Peyer's patch (tissue), 4 donors: ENCODE data around the gene FHL1. TPM values are rescaled to one million over a fixed set of nuclear protein-coding genes. Genes with fewer than 3 reads are reported as not detected.

Experiments
- DNase-seq, 3 donors: peaks; one replicate each; pipeline ENCODE4 v3.0.0-alpha.2; 2017 to 2019
- H3K27ac ChIP-seq, 4 donors: fragments of 200-600 bp; sonication (generic); one replicate each; pipeline ENCODE4 v1.5.1; 2016 to 2019
- H3K27me3 ChIP-seq, 2 donors: fragments of 200-600 bp; sonication (generic); one replicate each; pipeline ENCODE4 v1.5.1; 2019
- H3K36me3 ChIP-seq, 3 donors: fragments of 200-600 bp; sonication (generic); one replicate each; pipeline ENCODE4 v1.5.1; 2016 to 2019
- H3K4me1 ChIP-seq, 4 donors: fragments of 200-600 bp; sonication (generic); one replicate each; pipeline ENCODE4 v1.5.1; 2016 to 2019
- H3K4me3 ChIP-seq, 4 donors: fragments of 200-600 bp; sonication (generic); 1 replicate in 3 of 4; 2 replicates in 1 of 4; pipeline ENCODE4 v1.5.1; 2016 to 2019; ENCODE audit warnings: mild to moderate bottlenecking in 1 of 4
- H3K9me3 ChIP-seq, 4 donors: fragments of 200-600 bp; sonication (generic); one replicate each; pipeline ENCODE4 v1.5.1; 2016 to 2019; ENCODE audit warnings: mild to moderate bottlenecking in 1 of 4
- POLR2A ChIP-seq, 2 donors: fragments of 450-650 bp; IDR thresholded peaks; one replicate each; pipeline ENCODE4 v1.5.1; 2017; ENCODE audit warnings: antibody characterized with exemption in 2 of 2, mild to moderate bottlenecking in 2 of 2, moderate library complexity in 2 of 2
- total RNA-seq, 4 donors: library from RNA; depleted of rRNA; stranded (reverse); fragments of >200 nt; gene quantifications; one replicate each; pipeline ENCODE4 v1.1.0, GENCODE V29; 2016
- TF ChIP-seq, protein P1 (sequence below), 6 experiments: fragments of 450-650 bp in 4 of 6; fragments of 200-600 bp in 2 of 6; sonication (generic) in 1 of 6; IDR thresholded peaks; one replicate each; pipeline ENCODE4 v1.5.1; 2017 to 2019; ENCODE audit warnings: antibody characterized with exemption in 6 of 6, mild to moderate bottlenecking in 3 of 6, moderate library complexity in 1 of 6

FHL1 gene
- total RNA-seq, 4 donors from 2014 or later = 33.8 to 302 (median 120) TPM

DNA sequence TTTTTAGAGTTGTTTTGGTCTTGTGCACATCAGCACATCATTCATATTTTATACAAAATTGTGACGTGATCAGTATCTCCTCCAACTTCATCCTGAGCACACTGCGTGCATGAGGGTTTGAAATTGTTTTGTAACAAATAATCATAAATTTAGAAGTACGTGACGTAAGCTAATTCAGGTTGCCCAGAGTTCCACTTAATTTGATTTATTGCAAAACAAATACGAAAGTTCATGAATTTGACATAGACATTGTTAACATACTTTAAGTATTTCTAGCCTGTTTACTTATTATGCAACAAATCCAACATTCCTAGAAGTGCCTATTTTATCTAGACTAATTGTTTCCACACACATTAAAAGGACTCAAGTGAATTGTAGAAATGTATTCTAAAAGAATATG is 55.6 kb downstream of the FHL1 start:
- H3K9me3 ChIP-seq = no peaks in the 10 kb centered on the region
- TF ChIP-seq, protein P1, sequence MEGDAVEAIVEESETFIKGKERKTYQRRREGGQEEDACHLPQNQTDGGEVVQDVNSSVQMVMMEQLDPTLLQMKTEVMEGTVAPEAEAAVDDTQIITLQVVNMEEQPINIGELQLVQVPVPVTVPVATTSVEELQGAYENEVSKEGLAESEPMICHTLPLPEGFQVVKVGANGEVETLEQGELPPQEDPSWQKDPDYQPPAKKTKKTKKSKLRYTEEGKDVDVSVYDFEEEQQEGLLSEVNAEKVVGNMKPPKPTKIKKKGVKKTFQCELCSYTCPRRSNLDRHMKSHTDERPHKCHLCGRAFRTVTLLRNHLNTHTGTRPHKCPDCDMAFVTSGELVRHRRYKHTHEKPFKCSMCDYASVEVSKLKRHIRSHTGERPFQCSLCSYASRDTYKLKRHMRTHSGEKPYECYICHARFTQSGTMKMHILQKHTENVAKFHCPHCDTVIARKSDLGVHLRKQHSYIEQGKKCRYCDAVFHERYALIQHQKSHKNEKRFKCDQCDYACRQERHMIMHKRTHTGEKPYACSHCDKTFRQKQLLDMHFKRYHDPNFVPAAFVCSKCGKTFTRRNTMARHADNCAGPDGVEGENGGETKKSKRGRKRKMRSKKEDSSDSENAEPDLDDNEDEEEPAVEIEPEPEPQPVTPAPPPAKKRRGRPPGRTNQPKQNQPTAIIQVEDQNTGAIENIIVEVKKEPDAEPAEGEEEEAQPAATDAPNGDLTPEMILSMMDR (IDR thresholded peaks at IDR 0.05) = no peak
- no peak for TF ChIP-seq POLR2A (IDR thresholded peaks at IDR 0.05)
- H3K27me3 ChIP-seq = no peaks in the 10 kb centered on the region
- H3K4me3 ChIP-seq = no peak overlapping the region
- H3K27ac ChIP-seq = peak overlapping the region in 2 of 4 donors; percentile 69 to 75
- H3K36me3 ChIP-seq = peaks cover 0 to 4% (median 0%) of the 10 kb centered on the region in 3 donors
- H3K4me1 ChIP-seq = peaks cover 0 to 12% (median 0%) of the 10 kb centered on the region in 4 donors
- no peak for DNase-seq

- Histone ChIP-seq H3K27me3 (no peaks in the 10 kb centered on the region), H3K4me1 (peaks cover 0 to 12% (median 0%) of the 10 kb centered on the region in 4 donors), H3K4me3 (no peak overlapping the region), H3K27ac (peak overlapping the region in 2 of 4 donors; percentile 69 to 75), H3K36me3 (peaks cover 0 to 4% (median 0%) of the 10 kb centered on the region in 3 donors), H3K9me3 (no peaks in the 10 kb centered on the region)
- TF ChIP-seq, protein P1 (IDR thresholded peaks at IDR 0.05) = no peak
- TF ChIP-seq POLR2A (IDR thresholded peaks at IDR 0.05) = no peak
- DNase-seq = no peak
Measured at GRCh38 chrX:136203438-136203837, 56.1 kb downstream of the FHL1 start.

- peak overlapping the region in 3 of 4 donors; percentile 43 to 75 (median 69) for H3K27ac ChIP-seq
- TF ChIP-seq POLR2A (IDR thresholded peaks at IDR 0.05) = no peak
- TF ChIP-seq, protein P1 (IDR thresholded peaks at IDR 0.05) = no peak
- no peak for DNase-seq
Measured at GRCh38 chrX:136203951-136204350, 56.6 kb downstream of the FHL1 start.

GRCh38 chrX:136204571-136204970 is 57.2 kb downstream of the FHL1 start:
- peaks cover 0 to 12% (median 0%) of the 10 kb centered on the region in 4 donors for H3K4me1 ChIP-seq
- TF ChIP-seq, protein P1 (IDR thresholded peaks at IDR 0.05) = no peak
- TF ChIP-seq POLR2A (IDR thresholded peaks at IDR 0.05) = no peak
- peak in 1 of 3 donors; percentile 70 for DNase-seq
- H3K9me3 ChIP-seq = no peaks in the 10 kb centered on the region
- peak overlapping the region in 1 of 4 donors; percentile 34 for H3K4me3 ChIP-seq
- no peaks in the 10 kb centered on the region for H3K27me3 ChIP-seq
- peaks cover 0 to 4% (median 0%) of the 10 kb centered on the region in 3 donors for H3K36me3 ChIP-seq
- peak overlapping the region; percentile 0 to 75 (median 56) for H3K27ac ChIP-seq

More at GRCh38 chrX:136203951-136204350, 56.6 kb downstream of the FHL1 start:
- Histone ChIP-seq H3K4me1 (peaks cover 0 to 12% (median 0%) of the 10 kb centered on the region in 4 donors), H3K27me3 (no peaks in the 10 kb centered on the region), H3K9me3 (no peaks in the 10 kb centered on the region), H3K4me3 (no peak overlapping the region), H3K36me3 (peaks cover 0 to 4% (median 0%) of the 10 kb centered on the region in 3 donors)

- peak overlapping the region in 3 of 4 donors; percentile 43 to 75 (median 58) for H3K27ac ChIP-seq
Measured at GRCh38 chrX:136205882-136206380, 58.6 kb downstream of the FHL1 start.

More at GRCh38 chrX:136205882-136206380, 58.6 kb downstream of the FHL1 start:
- H3K27me3 ChIP-seq = no peaks in the 10 kb centered on the region
- DNase-seq = no peak
- no peaks in the 10 kb centered on the region for H3K9me3 ChIP-seq
- peaks cover 0 to 4% (median 0%) of the 10 kb centered on the region in 3 donors for H3K36me3 ChIP-seq
- H3K4me3 ChIP-seq = peak overlapping the region in 1 of 4 donors; percentile 34
- H3K4me1 ChIP-seq = peaks cover 0 to 12% (median 0%) of the 10 kb centered on the region in 4 donors
- TF ChIP-seq POLR2A (IDR thresholded peaks at IDR 0.05) = no peak
- TF ChIP-seq, protein P1 (IDR thresholded peaks at IDR 0.05) = no peak
